MG63 (cell line): ENCODE results near the gene PHLPP2. TPM values are rescaled to one million over a fixed set of nuclear protein-coding genes. Genes with fewer than 3 reads are reported as not detected.

ENCODE experiments used
- DNase-seq: peaks from one replicate; pipeline ENCODE4 v3.0.0-alpha.2; 2020
- H3K27me3 ChIP-seq: fragments of 250-450 bp; sonication (Bioruptor Pico); 2 replicates; pipeline ENCODE4 v1.5.1; 2020; ENCODE audit warnings: mild to moderate bottlenecking, moderate library complexity
- H3K36me3 ChIP-seq: fragments of 250-450 bp; sonication (Bioruptor Pico); 2 replicates; pipeline ENCODE4 v1.5.1; 2020; ENCODE audit warnings: mild to moderate bottlenecking, moderate library complexity
- H3K4me3 ChIP-seq: fragments of 250-450 bp; sonication (Bioruptor Pico); 2 replicates; pipeline ENCODE4 v1.5.1; 2020; ENCODE audit warnings: mild to moderate bottlenecking, moderate library complexity
- H3K9me3 ChIP-seq: fragments of 250-450 bp; sonication (Bioruptor Pico); 2 replicates; pipeline ENCODE4 v1.5.1; 2020; ENCODE audit warnings: mild to moderate bottlenecking, moderate library complexity
- total RNA-seq: library from RNA; depleted of rRNA; stranded (reverse); fragments of >200 nt; shearing (Covaris generic); gene quantifications from 2 replicates; pipeline ENCODE4 v1.2.3, GENCODE V29; 2014; ENCODE audit warnings: low replicate concordance

Gene PHLPP2
- total RNA-seq, 1 experiment from 2014 or later = 4.9 TPM

GRCh38 chr16:71727551-71728324 is 3.2 kb upstream of the PHLPP2 start:
- Histone ChIP-seq H3K9me3 (no peaks in the 10 kb centered on the region), H3K27me3 (no peaks in the 10 kb centered on the region), H3K4me3 (no peak overlapping the region), H3K36me3 (no peaks in the 10 kb centered on the region; the same call in 1 of the 2 replicates)
- no peak for DNase-seq

- Histone ChIP-seq H3K36me3 (no peaks in the 10 kb centered on the region; the same call in 1 of the 2 replicates), H3K9me3 (no peaks in the 10 kb centered on the region), H3K4me3 (no peak overlapping the region), H3K27me3 (no peaks in the 10 kb centered on the region)
- DNase-seq = no peak
These were observed 2.2 kb upstream of the PHLPP2 start for GRCh38 chr16:71726476-71727315.

DNA sequence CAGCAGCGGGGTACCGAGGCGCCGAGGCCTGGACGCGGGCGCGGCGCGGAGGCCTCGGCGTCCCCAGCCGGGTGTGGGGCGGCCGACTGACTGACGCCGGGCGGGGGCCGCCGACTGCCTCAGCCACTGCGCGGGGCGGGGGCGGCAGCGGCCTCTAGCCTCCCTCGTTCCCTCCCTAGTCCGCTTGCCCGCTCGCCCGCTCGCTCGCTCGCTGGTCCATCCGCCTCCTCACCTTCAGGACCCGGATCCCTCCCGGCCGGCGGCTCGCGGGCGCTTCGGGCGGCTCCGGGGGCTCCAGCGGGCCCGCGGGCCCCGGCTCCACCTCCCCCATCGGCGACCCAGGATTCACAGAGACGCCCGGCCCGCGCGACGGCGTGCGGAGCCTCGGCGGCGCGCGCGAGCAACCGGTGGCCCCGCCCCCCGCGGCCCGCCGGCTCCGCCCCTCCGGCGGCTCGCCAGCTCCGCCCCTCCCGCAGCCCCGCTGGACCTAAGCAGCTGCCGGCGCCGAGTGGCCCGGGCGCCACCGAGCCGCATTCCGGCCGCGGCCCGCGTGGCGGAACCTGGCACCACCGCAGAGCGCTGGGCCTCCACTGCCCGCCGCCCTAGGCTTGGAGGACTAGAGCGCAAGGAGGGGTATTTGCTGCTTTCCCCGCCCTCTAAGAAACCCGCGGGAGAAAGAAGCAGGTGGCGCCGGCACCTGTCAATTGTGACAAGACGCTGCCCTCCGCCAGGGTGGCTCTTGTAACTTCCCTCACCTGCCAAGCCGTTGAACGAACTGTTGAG is 773 bp downstream of the PHLPP2 start:
- no peaks in the 10 kb centered on the region for H3K27me3 ChIP-seq
- H3K9me3 ChIP-seq = no peaks in the 10 kb centered on the region
- peak overlapping the region; percentile 64 for H3K4me3 ChIP-seq
- DNase-seq = peak; percentile 55
- no peaks in the 10 kb centered on the region for H3K36me3 ChIP-seq

DNA sequence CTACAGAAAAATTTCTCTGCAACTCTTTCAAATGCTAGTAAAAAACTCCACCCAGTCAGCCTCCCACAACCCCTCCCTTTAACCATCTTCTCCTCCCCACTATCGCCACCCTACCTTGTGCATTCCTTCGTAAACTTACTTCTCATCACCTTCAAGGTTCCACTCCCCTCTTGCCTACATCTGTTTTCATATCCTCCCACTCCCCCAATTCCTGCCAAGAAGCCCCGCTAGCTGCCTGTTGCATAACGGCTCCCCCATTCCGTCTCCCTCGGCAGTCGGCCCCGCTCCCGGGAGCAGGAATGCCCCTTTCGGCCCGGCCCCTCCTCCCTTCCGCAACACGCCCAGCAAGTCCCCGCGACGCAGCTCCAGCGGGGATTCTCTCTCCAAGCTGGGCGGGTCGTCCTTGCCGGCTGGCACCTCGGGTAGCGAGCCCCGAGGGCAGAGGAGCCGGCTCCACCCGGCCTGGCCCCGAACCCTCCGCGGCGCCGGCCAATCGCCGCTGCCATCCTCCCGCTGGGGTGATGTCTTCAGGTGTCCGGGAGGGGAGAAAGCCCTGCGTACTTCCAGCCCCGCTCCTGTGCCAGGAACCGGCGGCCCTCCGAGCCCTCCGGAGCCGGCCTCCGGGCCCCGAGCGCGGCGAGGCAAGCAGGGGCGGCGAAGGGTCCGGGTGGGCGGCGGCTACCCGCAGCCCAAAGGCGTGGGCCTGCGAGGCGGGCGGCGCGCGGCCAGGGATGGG is 1.5 kb downstream of the PHLPP2 start:
- Histone ChIP-seq H3K27me3 (no peaks in the 10 kb centered on the region), H3K9me3 (no peaks in the 10 kb centered on the region), H3K4me3 (peak overlapping the region; percentile 64), H3K36me3 (no peaks in the 10 kb centered on the region)
- peak; percentile 76 for DNase-seq

DNA sequence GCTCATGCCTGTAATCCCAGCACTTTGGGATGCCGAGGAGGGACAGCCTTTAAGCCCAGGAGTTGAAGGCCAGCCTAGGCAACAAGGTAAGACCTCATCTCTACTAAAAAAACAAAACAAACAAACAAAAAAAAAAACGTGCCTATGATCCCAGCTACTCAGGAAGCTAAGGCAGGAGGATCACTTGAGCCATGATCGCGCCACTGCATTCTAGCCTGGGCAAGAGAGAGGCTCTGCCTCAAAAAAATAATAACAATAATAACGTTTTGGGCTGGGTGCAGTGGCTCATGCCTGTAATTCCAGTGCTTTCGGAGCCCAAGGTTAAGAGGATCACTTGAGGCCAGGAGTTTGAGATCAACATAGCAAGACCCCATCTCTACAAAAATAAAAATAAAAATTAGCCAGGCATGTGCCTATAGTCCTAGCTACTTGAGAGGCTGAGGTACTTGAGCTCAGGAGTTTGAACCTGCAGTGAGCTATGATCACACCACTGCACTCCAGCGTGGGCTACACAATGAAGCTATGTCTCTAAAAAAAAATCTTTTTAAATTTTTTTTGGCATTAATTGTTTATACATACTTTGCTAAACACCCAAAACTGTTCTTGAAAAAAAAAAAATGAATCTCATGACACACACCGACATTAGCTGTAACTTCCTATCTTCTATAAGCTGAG is 3.3 kb downstream of the PHLPP2 start:
- DNase-seq = no peak
- Histone ChIP-seq H3K36me3 (no peaks in the 10 kb centered on the region), H3K9me3 (no peaks in the 10 kb centered on the region), H3K4me3 (no peak overlapping the region), H3K27me3 (no peaks in the 10 kb centered on the region)

GRCh38 chr16:71712501-71712900 is 12.0 kb downstream of the PHLPP2 start:
- Histone ChIP-seq H3K9me3 (no peaks in the 10 kb centered on the region), H3K36me3 (peaks cover 3% of the 10 kb centered on the region; the same call in 1 of the 2 replicates), H3K4me3 (no peak overlapping the region), H3K27me3 (no peaks in the 10 kb centered on the region)
- DNase-seq = no peak

DNA sequence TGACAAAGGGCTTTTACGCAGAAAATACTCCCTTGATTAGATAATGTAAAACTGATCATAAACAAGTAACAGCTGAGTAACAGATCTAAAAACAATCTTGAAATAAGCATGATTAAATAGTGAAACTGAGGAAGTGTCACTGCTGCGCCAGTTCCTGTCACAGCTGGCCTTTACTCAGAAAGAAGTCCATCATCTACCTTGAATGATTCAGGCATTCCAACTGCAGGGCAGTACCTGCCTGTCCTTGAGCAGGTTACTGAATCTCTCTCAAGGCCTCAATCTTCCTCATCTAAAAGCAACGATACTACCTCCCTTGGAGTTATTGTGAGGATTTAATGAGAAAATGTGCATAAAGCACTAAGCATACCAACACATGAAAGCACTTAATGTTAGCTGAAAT is 12.7 kb downstream of the PHLPP2 start:
- Histone ChIP-seq H3K27me3 (no peaks in the 10 kb centered on the region), H3K9me3 (no peaks in the 10 kb centered on the region), H3K4me3 (no peak overlapping the region), H3K36me3 (peaks cover 3% of the 10 kb centered on the region; the same call in 1 of the 2 replicates)
- DNase-seq = no peak

- DNase-seq = no peak
- H3K36me3 ChIP-seq = peaks cover 3% of the 10 kb centered on the region; the same call in 1 of the 2 replicates
- H3K9me3 ChIP-seq = no peaks in the 10 kb centered on the region
- H3K27me3 ChIP-seq = no peaks in the 10 kb centered on the region
- no peak overlapping the region for H3K4me3 ChIP-seq
These were observed 15.2 kb downstream of the PHLPP2 start for GRCh38 chr16:71709229-71709781.

GRCh38 chr16:71708696-71709095 is 15.8 kb downstream of the PHLPP2 start:
- no peaks in the 10 kb centered on the region for H3K27me3 ChIP-seq
- H3K36me3 ChIP-seq = peaks cover 3% of the 10 kb centered on the region; the same call in 1 of the 2 replicates
- no peaks in the 10 kb centered on the region for H3K9me3 ChIP-seq
- DNase-seq = no peak
- H3K4me3 ChIP-seq = no peak overlapping the region

GRCh38 chr16:71707199-71707598 is 17.3 kb downstream of the PHLPP2 start:
- Histone ChIP-seq H3K36me3 (no peaks in the 10 kb centered on the region; the same call in 1 of the 2 replicates), H3K27me3 (no peaks in the 10 kb centered on the region), H3K9me3 (no peaks in the 10 kb centered on the region), H3K4me3 (no peak overlapping the region)
- no peak for DNase-seq

- Histone ChIP-seq H3K9me3 (no peaks in the 10 kb centered on the region), H3K27me3 (no peaks in the 10 kb centered on the region), H3K36me3 (no peaks in the 10 kb centered on the region; the same call in 1 of the 2 replicates), H3K4me3 (no peak overlapping the region)
- DNase-seq = no peak
These were observed 18.5 kb downstream of the PHLPP2 start for GRCh38 chr16:71706046-71706445.

GRCh38 chr16:71703333-71703732 is 21.2 kb downstream of the PHLPP2 start:
- H3K4me3 ChIP-seq = no peak overlapping the region
- no peaks in the 10 kb centered on the region for H3K9me3 ChIP-seq
- no peaks in the 10 kb centered on the region for H3K27me3 ChIP-seq
- no peaks in the 10 kb centered on the region; the same call in 1 of the 2 replicates for H3K36me3 ChIP-seq
- DNase-seq = no peak

- Histone ChIP-seq H3K9me3 (no peaks in the 10 kb centered on the region), H3K27me3 (no peaks in the 10 kb centered on the region), H3K36me3 (no peaks in the 10 kb centered on the region; the same call in 1 of the 2 replicates), H3K4me3 (no peak overlapping the region)
- DNase-seq = no peak
These were observed 23.7 kb downstream of the PHLPP2 start for GRCh38 chr16:71700831-71701230.

DNA sequence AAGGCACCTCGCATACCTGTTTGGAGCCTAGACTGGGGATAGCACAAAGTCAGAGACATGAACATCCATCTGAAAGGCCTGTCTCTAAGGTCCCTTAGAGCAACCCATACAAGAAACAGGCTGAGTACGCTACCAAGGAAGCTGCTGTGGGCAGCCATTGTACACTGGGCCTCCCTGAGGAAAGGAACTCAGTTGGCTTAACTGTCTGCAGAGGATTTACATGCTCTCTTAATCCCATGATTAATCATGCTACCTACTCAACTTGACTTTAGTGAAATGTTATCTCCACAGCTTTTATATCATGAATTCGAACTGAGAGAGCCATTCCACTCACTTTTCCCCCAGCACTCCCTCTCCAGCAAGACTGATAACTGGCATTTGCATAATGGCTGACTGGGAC is 26.0 kb downstream of the PHLPP2 start:
- Histone ChIP-seq H3K36me3 (no peaks in the 10 kb centered on the region; the same call in 1 of the 2 replicates), H3K4me3 (no peak overlapping the region), H3K9me3 (no peaks in the 10 kb centered on the region), H3K27me3 (no peaks in the 10 kb centered on the region)
- DNase-seq = no peak

- H3K36me3 ChIP-seq = peaks cover 5% of the 10 kb centered on the region; the same call in 1 of the 2 replicates
- no peak overlapping the region for H3K4me3 ChIP-seq
- no peaks in the 10 kb centered on the region for H3K9me3 ChIP-seq
- H3K27me3 ChIP-seq = no peaks in the 10 kb centered on the region
- DNase-seq = no peak
These were observed 31.3 kb downstream of the PHLPP2 start for GRCh38 chr16:71693164-71693563.
